ENCODE data around the gene FRAS1. TPM values are rescaled to one million over a fixed set of nuclear protein-coding genes. Genes with fewer than 3 reads are reported as not detected.

FRAS1 gene
- total and polyA plus RNA-seq, 2 donors (not counting 1 experiment from before 2014, with no cell fraction given): 0.03 to 0.12 TPM

DNA sequence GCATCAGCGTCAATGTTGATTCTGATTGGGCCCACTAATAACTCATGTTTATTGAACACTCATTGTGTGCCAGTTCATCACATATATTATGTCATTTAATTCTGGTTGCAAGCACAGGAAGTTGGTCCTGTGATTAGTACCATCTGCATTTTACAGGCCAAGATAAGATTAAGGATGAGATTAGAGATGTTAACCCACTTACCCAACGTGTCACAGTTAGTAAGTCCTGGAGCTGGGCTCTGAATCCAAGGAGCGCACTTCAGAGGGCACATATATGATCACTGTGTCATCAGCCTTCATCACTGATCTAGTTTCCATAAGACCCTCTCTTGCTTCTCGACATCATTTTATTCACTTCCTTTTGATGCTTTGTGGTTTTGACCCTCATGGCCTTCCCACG lies 289.1 kb downstream of the FRAS1 start:
- Histone ChIP-seq H2AFZ (ENCODE audit: insufficient read depth, low read depth, low read length, poor library complexity, severe bottlenecking) (no peak overlapping the region), H3K9ac (ENCODE audit: low read length) (no peak overlapping the region), H3K4me1 (ENCODE audit: control insufficient read depth in 2 of 2, insufficient read depth in 2 of 2, low read length in 2 of 2) (no peaks in the 10 kb centered on the region), H3K9me3 (ENCODE audit: control extremely low read depth in 1 of 3, control insufficient read depth in 2 of 3, insufficient read depth in 1 of 3, low read length in 2 of 3) (peaks cover 0 to 2% (median 0%) of the 10 kb centered on the region in 3 donors), H3K4me3 (ENCODE audit: control extremely low read depth in 1 of 5, extremely low read depth in 1 of 5, insufficient read depth in 1 of 5, low read depth in 2 of 5, low read length in 4 of 5) (no peak overlapping the region), H4K20me1 (ENCODE audit: control insufficient read depth, insufficient read depth, low read length, poor library complexity, severe bottlenecking) (no peaks in the 10 kb centered on the region), H3K27ac (ENCODE audit: low read length in 2 of 2) (no peak overlapping the region), H3K4me2 (replicated peaks; ENCODE audit: low read depth, low read length, poor library complexity, severe bottlenecking) (no peak overlapping the region), H3K79me2 (ENCODE audit: control insufficient read depth, insufficient read depth, low read length) (no peaks in the 10 kb centered on the region), H3K36me3 (replicated peaks in 1 of 2; ENCODE audit: control extremely low read depth in 1 of 2, control insufficient read depth in 1 of 2, extremely low read depth in 1 of 2, insufficient read depth in 2 of 2, low read length in 1 of 2) (no peaks in the 10 kb centered on the region), H3K27me3 (replicated peaks in 1 of 4; ENCODE audit: control extremely low read depth in 1 of 4, control insufficient read depth in 3 of 4, insufficient read depth in 4 of 4, low read length in 3 of 4) (no peaks in the 10 kb centered on the region)
- no peak for DNase-seq
- ChIA-PET CTCF (no interaction called here), POLR2A (no interaction called here)
- intact Hi-C loops (cut with micrococcal nuclease): no loop called here
- WGBS (ENCODE audit: insufficient coverage): 71% methylated on average over 2 of the region's 5 CpGs
- ATAC-seq (ENCODE audit: low read depth): no peak
- peaks cover 12% of the 10 kb centered on the region for H3K27me3 Mint-ChIP-seq
- H3K4me3 Mint-ChIP-seq: no peak overlapping the region
- H3K9me3 Mint-ChIP-seq (ENCODE audit: insufficient read depth): peaks cover 2% of the 10 kb centered on the region
- no peak overlapping the region for H3K27ac Mint-ChIP-seq
- no peaks in the 10 kb centered on the region for H3K4me1 Mint-ChIP-seq
- TF ChIP-seq EZH2 (IDR thresholded peaks at IDR 0.05; ENCODE audit: borderline replicate concordance, insufficient read depth, low read depth, low read length, poor library complexity, severe bottlenecking): no peak
- TF ChIP-seq, protein P1, sequence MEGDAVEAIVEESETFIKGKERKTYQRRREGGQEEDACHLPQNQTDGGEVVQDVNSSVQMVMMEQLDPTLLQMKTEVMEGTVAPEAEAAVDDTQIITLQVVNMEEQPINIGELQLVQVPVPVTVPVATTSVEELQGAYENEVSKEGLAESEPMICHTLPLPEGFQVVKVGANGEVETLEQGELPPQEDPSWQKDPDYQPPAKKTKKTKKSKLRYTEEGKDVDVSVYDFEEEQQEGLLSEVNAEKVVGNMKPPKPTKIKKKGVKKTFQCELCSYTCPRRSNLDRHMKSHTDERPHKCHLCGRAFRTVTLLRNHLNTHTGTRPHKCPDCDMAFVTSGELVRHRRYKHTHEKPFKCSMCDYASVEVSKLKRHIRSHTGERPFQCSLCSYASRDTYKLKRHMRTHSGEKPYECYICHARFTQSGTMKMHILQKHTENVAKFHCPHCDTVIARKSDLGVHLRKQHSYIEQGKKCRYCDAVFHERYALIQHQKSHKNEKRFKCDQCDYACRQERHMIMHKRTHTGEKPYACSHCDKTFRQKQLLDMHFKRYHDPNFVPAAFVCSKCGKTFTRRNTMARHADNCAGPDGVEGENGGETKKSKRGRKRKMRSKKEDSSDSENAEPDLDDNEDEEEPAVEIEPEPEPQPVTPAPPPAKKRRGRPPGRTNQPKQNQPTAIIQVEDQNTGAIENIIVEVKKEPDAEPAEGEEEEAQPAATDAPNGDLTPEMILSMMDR (IDR thresholded peaks at IDR 0.05): no peak

DNA sequence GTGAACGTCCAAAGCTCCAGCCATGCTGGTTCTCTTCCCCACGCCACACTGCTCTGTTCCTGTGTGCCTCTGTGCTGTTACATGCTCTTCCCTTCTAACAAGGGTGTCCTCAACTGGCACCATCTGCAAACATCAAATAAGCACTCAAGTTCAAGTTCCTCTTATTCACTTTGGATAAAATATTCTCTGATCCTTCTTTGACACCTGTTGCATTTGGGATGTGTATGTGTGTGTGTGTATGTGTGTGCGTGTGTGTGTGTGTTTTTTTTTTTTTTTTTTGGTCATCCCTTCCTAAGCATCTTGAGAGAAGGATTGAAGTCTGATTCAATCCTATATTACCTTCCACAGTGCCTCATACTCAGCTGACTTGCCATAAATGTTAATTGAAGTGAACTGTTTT lies 290.4 kb downstream of the FRAS1 start:
- Mint-ChIP-seq H3K9me3 (ENCODE audit: insufficient read depth) (peaks cover 2% of the 10 kb centered on the region), H3K4me3 (no peak overlapping the region), H3K27me3 (peaks cover 5% of the 10 kb centered on the region), H3K27ac (no peak overlapping the region), H3K4me1 (no peaks in the 10 kb centered on the region)
- H3K36me3 ChIP-seq (replicated peaks in 1 of 2; ENCODE audit: control extremely low read depth in 1 of 2, control insufficient read depth in 1 of 2, extremely low read depth in 1 of 2, insufficient read depth in 2 of 2, low read length in 1 of 2): no peaks in the 10 kb centered on the region
- ATAC-seq (ENCODE audit: low read depth): no peak
- intact Hi-C loops (cut with micrococcal nuclease): no loop called here
- TF ChIP-seq, protein P1 (IDR thresholded peaks at IDR 0.05): no peak
- TF ChIP-seq EZH2 (IDR thresholded peaks at IDR 0.05; ENCODE audit: borderline replicate concordance, insufficient read depth, low read depth, low read length, poor library complexity, severe bottlenecking): no peak
- WGBS (ENCODE audit: insufficient coverage): 81% methylated on average over 2 of the region's 3 CpGs
- H3K9me3 ChIP-seq (ENCODE audit: control extremely low read depth in 1 of 3, control insufficient read depth in 2 of 3, insufficient read depth in 1 of 3, low read length in 2 of 3): peaks cover 0 to 2% (median 0%) of the 10 kb centered on the region in 3 donors
- H3K79me2 ChIP-seq (ENCODE audit: control insufficient read depth, insufficient read depth, low read length): no peaks in the 10 kb centered on the region
- no peak overlapping the region for H3K4me3 ChIP-seq (ENCODE audit: control extremely low read depth in 1 of 5, extremely low read depth in 1 of 5, insufficient read depth in 1 of 5, low read depth in 2 of 5, low read length in 4 of 5)
- no peaks in the 10 kb centered on the region for H4K20me1 ChIP-seq (ENCODE audit: control insufficient read depth, insufficient read depth, low read length, poor library complexity, severe bottlenecking)
- H2AFZ ChIP-seq (ENCODE audit: insufficient read depth, low read depth, low read length, poor library complexity, severe bottlenecking): no peak overlapping the region
- no peak overlapping the region for H3K27ac ChIP-seq (ENCODE audit: low read length in 2 of 2)
- H3K4me1 ChIP-seq (ENCODE audit: control insufficient read depth in 2 of 2, insufficient read depth in 2 of 2, low read length in 2 of 2): no peaks in the 10 kb centered on the region
- DNase-seq: no peak
- no peak overlapping the region for H3K9ac ChIP-seq (ENCODE audit: low read length)
- no peaks in the 10 kb centered on the region for H3K27me3 ChIP-seq (replicated peaks in 1 of 4; ENCODE audit: control extremely low read depth in 1 of 4, control insufficient read depth in 3 of 4, insufficient read depth in 4 of 4, low read length in 3 of 4)
- no peak overlapping the region for H3K4me2 ChIP-seq (replicated peaks; ENCODE audit: low read depth, low read length, poor library complexity, severe bottlenecking)
- ChIA-PET CTCF (no interaction called here), POLR2A (no interaction called here)
